Gastroesophageal sphincter (tissue), 4 donors: ENCODE measurements around the gene ING5. TPM values are rescaled to one million over a fixed set of nuclear protein-coding genes. Genes with fewer than 3 reads are reported as not detected.
A peak's percentile ranks its signal among the peaks of the same experiment; 100 is the strongest.

Source experiments
- ATAC-seq: fragments of 150-250 bp; one replicate; pipeline ENCODE4 v1.9.1; 2016; ENCODE audit warnings: mild to moderate bottlenecking, moderate library complexity
- H3K27ac ChIP-seq, 4 donors: fragments of 200-600 bp; sonication (generic) in 3 of 4; 1 replicate in 3 of 4; 2 replicates in 1 of 4; pipeline ENCODE4 v1.5.1; 2016 to 2019
- H3K27me3 ChIP-seq: fragments of 200-600 bp; sonication (generic); one replicate; pipeline ENCODE4 v1.5.1; 2019
- H3K36me3 ChIP-seq, 2 donors: fragments of 200-600 bp; sonication (generic); one replicate each; pipeline ENCODE4 v1.5.1; 2019; ENCODE audit warnings: control low read depth in 1 of 2
- H3K4me1 ChIP-seq, 3 donors: fragments of 200-600 bp; sonication (generic); 1 replicate in 2 of 3; 2 replicates in 1 of 3; pipeline ENCODE4 v1.5.1; 2016 to 2019; ENCODE audit warnings: control low read depth in 2 of 3
- H3K4me3 ChIP-seq, 2 donors: fragments of 200-600 bp; sonication (generic); one replicate each; pipeline ENCODE4 v1.5.1; 2019; ENCODE audit warnings: mild to moderate bottlenecking in 1 of 2, moderate library complexity in 1 of 2
- H3K9me3 ChIP-seq, 3 donors: fragments of 200-600 bp; sonication (generic); one replicate each; pipeline ENCODE4 v1.5.1; 2017 to 2019; ENCODE audit warnings: control low read depth in 2 of 3
- EP300 ChIP-seq: sonication (generic); formaldehyde crosslinking; IDR thresholded peaks from one replicate; pipeline ENCODE4 v1.6.1; 2017; ENCODE audit warnings: antibody characterized with exemption, mild to moderate bottlenecking
- POLR2A ChIP-seq, 2 donors: fragments of 450-650 bp; IDR thresholded peaks; one replicate each; pipeline ENCODE4 v1.6.1; 2017; ENCODE audit warnings: antibody characterized with exemption in 2 of 2, mild to moderate bottlenecking in 2 of 2, moderate library complexity in 1 of 2
- POLR2AphosphoS5 ChIP-seq: sonication (generic); formaldehyde crosslinking; IDR thresholded peaks from one replicate; pipeline ENCODE4 v1.6.1; 2017; ENCODE audit warnings: antibody characterized with exemption
- WGBS, 2 donors: methylation state at CpG; one replicate each; pipeline ENCODE4 v1.1.5; 2018; ENCODE audit warnings: low coverage in 1 of 2; 5-methylcytosine and 5-hydroxymethylcytosine counted together
- total RNA-seq, 4 donors: library from RNA; depleted of rRNA; stranded (reverse); fragments of >200 nt; gene quantifications; one replicate each; pipeline ENCODE4 v1.1.0, GENCODE V29; 2016
- TF ChIP-seq, protein P1 (sequence below), 4 experiments: fragments of 200-600 bp in 2 of 4; fragments of 450-650 bp in 2 of 4; sonication (generic) in 1 of 4; IDR thresholded peaks; one replicate each; pipeline ENCODE4 v1.5.1; 2017 to 2019; ENCODE audit warnings: antibody characterized with exemption in 4 of 4, mild to moderate bottlenecking in 2 of 4, moderate library complexity in 2 of 4

Gene ING5
- 10 to 100 TPM; 18.0 to 46.7 (median 35.5) TPM for total RNA-seq

GRCh38 chr2:241701399-241702154 is at the start of gene ING5:
Gene ING5, plus strand, starts transcription at chr2:241702039. Its CDS starts 27 bp downstream, at chr2:241702066.
- TF ChIP-seq EP300 (no peak), POLR2A (IDR thresholded peaks at IDR 0.05) (peak; percentile 88 to 92), POLR2AphosphoS5 (peak; percentile 75)
- TF ChIP-seq, protein P1, sequence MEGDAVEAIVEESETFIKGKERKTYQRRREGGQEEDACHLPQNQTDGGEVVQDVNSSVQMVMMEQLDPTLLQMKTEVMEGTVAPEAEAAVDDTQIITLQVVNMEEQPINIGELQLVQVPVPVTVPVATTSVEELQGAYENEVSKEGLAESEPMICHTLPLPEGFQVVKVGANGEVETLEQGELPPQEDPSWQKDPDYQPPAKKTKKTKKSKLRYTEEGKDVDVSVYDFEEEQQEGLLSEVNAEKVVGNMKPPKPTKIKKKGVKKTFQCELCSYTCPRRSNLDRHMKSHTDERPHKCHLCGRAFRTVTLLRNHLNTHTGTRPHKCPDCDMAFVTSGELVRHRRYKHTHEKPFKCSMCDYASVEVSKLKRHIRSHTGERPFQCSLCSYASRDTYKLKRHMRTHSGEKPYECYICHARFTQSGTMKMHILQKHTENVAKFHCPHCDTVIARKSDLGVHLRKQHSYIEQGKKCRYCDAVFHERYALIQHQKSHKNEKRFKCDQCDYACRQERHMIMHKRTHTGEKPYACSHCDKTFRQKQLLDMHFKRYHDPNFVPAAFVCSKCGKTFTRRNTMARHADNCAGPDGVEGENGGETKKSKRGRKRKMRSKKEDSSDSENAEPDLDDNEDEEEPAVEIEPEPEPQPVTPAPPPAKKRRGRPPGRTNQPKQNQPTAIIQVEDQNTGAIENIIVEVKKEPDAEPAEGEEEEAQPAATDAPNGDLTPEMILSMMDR (IDR thresholded peaks at IDR 0.05): peak in 1 of 4 experiments; percentile 36
- H3K36me3 ChIP-seq: peaks cover 0 to 25% of the 10 kb centered on the region in 2 donors
- ATAC-seq: peak; percentile 93
- no peaks in the 10 kb centered on the region for H3K9me3 ChIP-seq
- no peaks in the 10 kb centered on the region for H3K27me3 ChIP-seq
- WGBS, 2 donors: no CpG with 5 or more reads among the region's 96 CpGs
- H3K4me1 ChIP-seq: peaks cover 0 to 34% (median 8%) of the 10 kb centered on the region in 3 donors
- H3K27ac ChIP-seq: peak within 1 kb of the TSS; percentile 94 to 97 (median 95)
- peak within 1 kb of the TSS; percentile 72 to 91 for H3K4me3 ChIP-seq

GRCh38 chr2:241652142-241652541 is 49.7 kb upstream of the ING5 start:
- H3K4me1 ChIP-seq: peaks cover 0 to 29% (median 0%) of the 10 kb centered on the region in 3 donors
- peaks cover 0 to 63% of the 10 kb centered on the region in 2 donors for H3K36me3 ChIP-seq
- H3K4me3 ChIP-seq: no peak overlapping the region
- TF ChIP-seq POLR2A (IDR thresholded peaks at IDR 0.05) (no peak), EP300 (no peak), POLR2AphosphoS5 (no peak)
- TF ChIP-seq, protein P1 (IDR thresholded peaks at IDR 0.05): no peak
- no peak for ATAC-seq
- H3K9me3 ChIP-seq: no peaks in the 10 kb centered on the region
- WGBS, 2 donors: 91 to 100% methylated on average over 2 to 7 of the region's 9 CpGs
- H3K27me3 ChIP-seq: no peaks in the 10 kb centered on the region
- no peak overlapping the region for H3K27ac ChIP-seq

DNA sequence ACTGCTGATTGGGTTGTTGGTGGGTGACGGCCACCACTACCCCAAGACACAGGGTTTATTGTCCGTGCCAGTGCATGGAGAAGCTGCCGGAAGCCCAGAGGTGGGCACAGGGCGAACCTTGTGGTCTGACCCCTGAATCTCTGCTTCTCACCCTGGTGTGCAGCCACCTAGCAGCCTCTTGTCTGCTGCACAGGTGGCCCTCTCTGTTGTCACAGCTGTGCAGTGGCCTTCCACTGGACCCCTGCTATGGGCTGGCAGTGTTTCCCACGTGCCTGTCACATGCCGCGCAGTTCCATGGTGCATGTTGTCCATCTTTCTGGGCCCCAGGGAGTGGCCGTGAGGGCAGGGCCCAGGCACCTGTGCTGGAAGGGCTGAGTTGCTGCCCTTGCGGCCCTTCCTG is 49.1 kb upstream of the ING5 start:
- 88% methylated on average over 1 of the region's 9 CpGs; no CpG with 5 or more reads in 1 of the 2 donors for WGBS, 2 donors
- ATAC-seq: no peak
- Histone ChIP-seq H3K27me3 (no peaks in the 10 kb centered on the region), H3K36me3 (peaks cover 0 to 69% of the 10 kb centered on the region in 2 donors), H3K27ac (no peak overlapping the region), H3K9me3 (no peaks in the 10 kb centered on the region), H3K4me1 (peaks cover 0 to 24% (median 0%) of the 10 kb centered on the region in 3 donors), H3K4me3 (no peak overlapping the region)
- TF ChIP-seq POLR2AphosphoS5 (no peak), EP300 (no peak), POLR2A (IDR thresholded peaks at IDR 0.05) (no peak)
- TF ChIP-seq, protein P1 (IDR thresholded peaks at IDR 0.05): no peak

- no peak overlapping the region for H3K27ac ChIP-seq
- H3K36me3 ChIP-seq: peaks cover 0 to 75% of the 10 kb centered on the region in 2 donors
- TF ChIP-seq POLR2A (IDR thresholded peaks at IDR 0.05): no peak
- TF ChIP-seq POLR2AphosphoS5: no peak
- TF ChIP-seq EP300: no peak
- TF ChIP-seq, protein P1 (IDR thresholded peaks at IDR 0.05): no peak
- 84 to 90% methylated on average over 5 of the region's 13 CpGs for WGBS, 2 donors
- H3K4me3 ChIP-seq: no peak overlapping the region
- no peaks in the 10 kb centered on the region for H3K9me3 ChIP-seq
- peaks cover 0 to 18% (median 0%) of the 10 kb centered on the region in 3 donors for H3K4me1 ChIP-seq
- ATAC-seq: no peak
- H3K27me3 ChIP-seq: no peaks in the 10 kb centered on the region
These were observed 48.6 kb upstream of the ING5 start for GRCh38 chr2:241653210-241653750.
